HG02571 (cell line): ENCODE results near the gene NUP98.

ENCODE experiments used
- ATAC-seq: cut with Tn5 transposase; IDR thresholded peaks from one replicate; pipeline ENCODE4 v1.9.1; 2021; ENCODE audit warnings: mild to moderate bottlenecking, moderate library complexity; ENCODE audit not compliant: unreplicated experiment

The NUP98 gene

DNA sequence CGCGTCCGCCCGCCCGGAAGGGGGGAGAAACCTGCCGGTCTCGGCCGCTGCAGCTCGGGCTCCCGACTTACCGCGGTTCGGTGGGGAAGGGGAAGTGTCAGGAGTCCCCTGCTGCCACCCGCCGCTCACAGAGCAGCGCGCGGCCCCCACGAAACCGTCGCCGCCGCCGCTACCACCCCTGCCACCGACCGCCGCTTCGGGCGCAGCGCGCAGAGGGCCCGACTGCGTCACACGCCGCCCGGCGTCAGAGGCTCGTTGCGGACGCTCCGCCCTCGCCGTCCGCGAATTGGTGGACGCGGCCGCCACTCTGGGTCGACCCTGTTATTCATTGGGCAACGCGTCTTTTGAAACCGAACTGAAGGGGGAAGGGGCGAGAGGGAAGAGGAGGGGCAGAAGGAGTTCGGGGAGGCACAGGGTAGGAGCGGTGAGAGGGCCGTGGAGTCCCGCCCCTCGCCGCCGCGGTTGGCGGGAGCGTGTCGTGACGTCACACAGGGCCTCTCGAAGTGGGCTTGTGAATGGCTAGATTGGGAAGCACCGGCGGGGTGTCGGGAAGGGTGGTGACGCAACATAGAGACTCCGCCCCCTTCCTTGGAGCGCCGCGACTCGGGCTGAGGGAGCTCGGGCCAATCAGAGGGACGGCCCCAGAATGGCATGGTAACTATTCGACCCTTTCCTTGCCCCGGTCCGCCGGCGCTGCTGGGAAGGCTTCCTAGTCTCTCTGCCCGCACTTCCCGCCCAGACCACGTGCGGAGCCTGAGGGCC lies at the start of gene NUP98:
TSS of gene NUP98 (minus strand) at position 226 of the 762 bp plus-strand sequence. CDS start 15,437 bp downstream, outside the sequence.
- peak; percentile 90 for ATAC-seq

DNA sequence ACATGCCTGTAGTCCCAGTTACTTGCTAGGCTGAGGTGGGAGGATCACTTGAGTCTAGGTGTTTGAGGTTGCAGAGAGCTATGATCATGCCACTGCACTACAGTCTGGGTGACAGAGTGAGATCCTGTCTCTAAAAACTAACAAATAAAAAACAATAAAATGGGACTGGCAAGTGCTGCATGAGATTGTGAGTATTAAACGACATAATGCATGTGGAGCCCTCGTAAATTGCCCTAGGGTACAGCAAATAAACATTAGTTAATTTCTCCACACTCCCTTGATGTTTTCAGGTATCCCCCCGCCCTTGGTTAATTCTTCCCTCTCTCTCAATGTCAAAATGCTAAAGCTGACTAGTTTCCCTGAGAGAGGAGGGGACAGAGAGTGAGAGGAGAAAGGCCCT lies 48.3 kb upstream of the NUP98 start:
- no peak for ATAC-seq

DNA sequence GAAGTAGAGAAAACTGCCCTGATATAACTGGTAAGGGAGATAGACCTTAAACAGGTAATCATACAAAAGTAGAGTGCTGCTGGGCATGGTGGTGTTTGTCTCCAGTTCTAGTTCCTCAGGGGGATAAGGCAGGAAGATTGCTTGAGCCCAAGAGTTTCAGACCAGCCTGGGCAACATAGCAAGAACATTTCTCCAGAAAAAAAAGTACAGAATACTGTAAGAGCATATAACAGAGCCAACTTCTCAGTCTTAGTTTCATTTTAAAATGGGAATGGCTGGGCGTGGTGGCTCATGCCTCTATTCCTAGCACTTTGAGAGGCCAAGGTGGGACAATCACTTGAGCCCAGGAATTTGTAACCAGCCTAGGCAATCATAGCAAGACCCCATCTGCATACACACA lies 47.9 kb upstream of the NUP98 start:
- no peak for ATAC-seq

DNA sequence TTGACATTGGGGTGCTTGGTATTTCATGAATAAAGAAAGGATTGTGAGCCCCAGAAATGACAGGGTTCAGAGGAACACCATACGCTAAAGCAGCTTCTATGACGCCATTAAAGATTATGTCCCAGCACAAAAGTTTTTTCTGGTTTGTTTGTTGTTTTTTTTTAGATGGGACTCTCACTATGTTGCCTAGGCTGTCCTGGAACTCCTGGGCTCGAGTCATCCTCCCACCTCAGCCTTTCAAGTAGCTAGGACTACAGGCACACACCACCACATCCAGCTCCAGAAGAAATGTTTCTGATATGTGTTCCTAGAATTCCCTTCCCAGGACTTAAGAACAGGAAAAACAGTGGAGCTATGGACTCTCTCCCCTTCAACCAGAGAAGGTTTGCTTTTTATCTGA lies 46.0 kb upstream of the NUP98 start:
- no peak for ATAC-seq

DNA sequence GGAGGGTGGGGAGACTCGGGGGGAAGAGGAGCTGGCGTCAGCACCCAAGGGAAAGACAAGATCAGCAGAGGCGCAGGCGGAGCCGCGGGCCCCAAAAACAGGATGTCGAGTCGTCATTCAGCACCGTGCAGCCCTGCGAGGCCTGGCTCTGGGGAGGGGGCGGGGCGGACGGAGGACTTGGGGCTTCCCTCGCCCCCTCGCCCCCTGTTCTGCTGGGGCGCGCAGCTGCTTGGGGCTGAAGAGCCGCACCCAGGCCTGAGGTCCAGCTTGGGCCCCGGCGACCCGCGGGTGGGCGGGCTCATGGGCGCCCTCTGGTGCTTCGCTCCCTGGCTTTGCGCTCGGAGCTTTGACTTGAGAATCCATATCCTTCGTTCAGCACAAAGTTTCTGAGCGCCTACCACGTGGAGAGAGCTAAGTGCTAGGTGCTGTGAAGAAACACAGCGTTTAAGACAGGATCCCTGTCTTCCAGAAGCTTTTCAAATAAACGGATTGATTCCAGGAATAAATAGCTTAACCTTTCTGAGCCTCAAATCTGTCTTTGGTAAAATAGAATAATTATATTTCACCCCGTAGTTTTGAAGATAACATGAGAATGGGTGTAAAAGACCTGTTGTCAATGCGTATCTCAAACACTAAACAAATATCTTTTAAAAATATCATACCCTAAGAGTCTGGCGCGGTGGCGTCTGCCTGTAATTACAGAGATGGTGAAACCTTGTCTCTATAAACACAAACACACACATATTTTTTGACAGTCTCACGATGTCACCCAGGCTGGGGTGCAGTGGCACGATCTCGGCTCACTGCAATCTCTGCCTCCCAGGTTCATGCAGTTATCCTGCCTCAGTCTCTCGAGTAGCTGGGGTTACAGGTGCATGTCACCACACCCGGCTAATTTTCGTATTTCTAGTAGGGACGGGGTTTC lies 44.3 kb upstream of the NUP98 start:
- ATAC-seq: peak; percentile 55

DNA sequence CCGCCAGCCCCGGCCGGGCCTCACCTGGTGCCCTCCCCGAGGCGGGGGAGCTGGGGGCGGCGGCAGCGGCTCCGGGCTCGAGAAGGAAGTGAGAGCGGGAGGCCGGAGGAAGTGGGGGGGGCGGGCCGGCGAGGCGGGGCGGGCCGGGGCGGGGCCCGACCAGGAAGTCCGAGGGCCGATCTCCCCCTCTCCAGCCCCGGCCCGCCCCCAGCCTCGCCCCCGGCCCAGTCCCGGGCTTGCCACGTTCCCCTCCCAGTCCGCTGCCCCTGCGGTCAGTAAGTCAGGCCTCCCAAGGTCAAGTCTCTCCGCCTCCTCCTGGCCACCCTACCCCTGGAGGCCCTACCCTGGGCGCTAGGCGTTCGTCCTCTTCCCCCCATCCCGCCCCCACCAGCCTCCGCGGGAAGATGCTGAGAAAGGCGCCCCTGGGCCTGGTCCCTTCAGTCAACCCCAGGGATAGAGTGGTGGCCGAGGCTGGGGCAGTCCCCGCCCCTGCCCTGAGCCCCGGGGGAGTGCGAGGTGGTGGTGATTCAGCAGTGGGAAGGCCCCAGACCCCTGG lies 43.6 kb upstream of the NUP98 start, which contains the start of gene RHOG:
TSS of gene RHOG (minus strand) at position 90 of the 556 bp plus-strand sequence. CDS start 12,821 bp downstream, outside the sequence.
- ATAC-seq: peak; percentile 49

DNA sequence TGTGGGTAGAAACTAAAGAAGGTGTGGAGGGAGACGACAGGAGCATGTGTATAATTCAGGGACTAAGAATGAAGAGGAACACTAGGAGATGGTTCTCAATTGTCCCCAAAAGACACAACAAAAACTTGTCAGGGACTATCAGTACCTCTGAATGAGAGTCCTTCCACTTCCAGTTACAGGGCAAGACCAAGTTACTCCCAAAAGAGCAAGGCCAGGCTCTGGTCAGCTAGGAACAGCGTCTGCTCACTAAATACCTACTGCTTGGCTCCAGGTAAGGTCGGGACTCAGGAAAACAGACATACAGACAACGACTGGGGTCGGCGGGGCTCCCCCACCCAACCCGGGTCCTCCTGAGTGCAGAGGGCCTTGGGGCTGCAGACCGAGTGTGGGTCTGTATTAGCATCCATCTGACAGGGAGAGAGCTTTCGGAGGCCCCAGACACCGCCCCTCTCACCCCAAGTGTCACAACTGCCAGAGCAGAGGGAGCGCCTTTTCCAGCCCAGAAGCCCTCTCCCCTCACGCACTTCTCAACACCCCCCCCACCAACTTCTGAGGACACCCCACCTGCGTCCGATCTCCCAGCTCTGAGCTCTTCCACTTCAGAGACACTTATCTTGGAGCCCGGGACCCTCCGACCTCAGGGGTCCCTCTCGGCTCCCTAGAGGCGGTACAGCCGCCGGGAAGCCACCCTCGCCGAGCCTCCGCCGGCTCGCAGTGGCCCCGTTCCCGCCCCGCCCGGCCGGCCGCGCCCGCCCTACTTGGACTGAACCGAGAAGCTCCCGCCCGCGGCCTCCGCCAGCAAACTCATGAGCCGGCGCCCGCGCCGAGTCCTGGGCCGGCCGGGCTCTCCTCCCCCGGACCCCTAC lies 42.9 kb upstream of the NUP98 start:
- no peak for ATAC-seq

DNA sequence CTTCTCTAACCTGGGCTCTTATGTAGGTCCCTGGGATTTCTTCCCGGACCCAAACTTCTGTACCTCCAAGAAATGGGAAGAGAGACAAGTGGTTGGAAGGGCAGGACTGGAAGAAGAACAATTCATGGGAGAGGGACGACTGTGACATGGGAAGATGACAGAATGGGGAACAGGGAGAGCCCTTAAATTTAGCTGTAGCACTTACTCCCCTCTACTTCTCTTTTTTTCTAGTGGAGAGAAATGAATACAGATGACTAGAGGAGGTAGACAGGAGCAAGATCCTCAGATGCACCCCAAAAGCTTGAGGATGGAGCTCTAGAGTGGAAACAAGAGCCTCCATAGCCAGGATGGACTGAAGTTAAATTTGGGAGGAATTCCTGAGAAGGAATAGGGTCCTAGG lies 41.1 kb upstream of the NUP98 start:
- no peak for ATAC-seq

DNA sequence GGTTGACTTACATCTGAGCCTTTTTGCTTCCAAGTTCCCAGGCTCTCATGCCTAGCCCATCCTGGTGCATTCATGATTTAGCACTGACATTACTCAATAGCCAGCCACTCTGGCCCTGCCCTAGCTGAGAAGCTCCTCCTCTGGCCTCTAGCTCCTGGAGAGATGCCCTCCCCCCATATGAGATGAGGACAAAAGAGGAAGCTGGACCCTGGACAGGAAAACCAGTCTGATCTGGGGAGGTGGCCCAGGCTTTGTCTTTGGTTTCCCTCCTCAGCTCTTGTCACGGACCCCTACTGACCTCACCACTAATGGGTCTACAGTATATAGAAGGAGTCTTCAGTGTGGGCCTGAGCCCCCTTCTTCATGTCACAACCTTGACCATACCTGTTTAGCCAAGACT lies 40.4 kb upstream of the NUP98 start:
- no peak for ATAC-seq

DNA sequence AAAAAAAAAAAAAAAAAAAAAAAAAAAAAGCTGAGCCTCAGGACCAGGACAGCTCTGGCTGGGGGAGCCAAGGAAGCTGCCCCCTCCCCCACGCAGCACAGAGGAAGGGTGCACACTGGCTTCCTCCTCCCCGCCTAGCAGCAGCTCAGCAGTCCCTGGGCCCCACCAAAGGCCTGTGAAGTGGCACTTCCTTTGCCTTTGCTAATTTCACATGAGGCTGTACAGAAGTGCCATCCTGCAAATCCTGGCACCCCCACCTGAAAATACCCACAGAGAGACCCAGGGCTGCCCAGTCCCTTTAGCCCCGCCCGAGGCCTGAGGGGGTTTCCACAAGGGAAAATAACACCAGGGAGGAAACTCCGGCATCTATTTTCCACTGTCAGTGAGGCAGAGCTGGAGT lies 39.5 kb upstream of the NUP98 start:
- ATAC-seq: no peak

DNA sequence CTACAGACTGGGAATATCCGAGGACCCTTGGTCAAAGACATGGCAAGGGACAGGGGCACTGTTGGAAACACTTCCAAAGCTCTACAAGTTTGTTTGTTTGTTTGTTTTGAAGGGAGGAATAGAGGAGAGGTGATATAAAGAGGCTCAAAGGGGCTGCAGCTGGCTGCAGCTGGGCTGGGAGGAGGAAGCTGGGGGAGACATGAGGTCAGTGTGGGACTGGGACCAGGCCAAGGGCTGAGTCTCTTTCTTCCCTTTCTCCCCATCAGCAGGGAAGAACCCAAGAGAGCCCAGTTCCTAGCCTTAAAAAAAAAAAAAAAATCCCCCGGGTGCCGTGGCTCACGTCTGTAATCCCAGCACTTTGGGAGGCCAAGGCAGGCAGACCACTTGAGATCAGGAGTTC lies 38.4 kb upstream of the NUP98 start:
- no peak for ATAC-seq

DNA sequence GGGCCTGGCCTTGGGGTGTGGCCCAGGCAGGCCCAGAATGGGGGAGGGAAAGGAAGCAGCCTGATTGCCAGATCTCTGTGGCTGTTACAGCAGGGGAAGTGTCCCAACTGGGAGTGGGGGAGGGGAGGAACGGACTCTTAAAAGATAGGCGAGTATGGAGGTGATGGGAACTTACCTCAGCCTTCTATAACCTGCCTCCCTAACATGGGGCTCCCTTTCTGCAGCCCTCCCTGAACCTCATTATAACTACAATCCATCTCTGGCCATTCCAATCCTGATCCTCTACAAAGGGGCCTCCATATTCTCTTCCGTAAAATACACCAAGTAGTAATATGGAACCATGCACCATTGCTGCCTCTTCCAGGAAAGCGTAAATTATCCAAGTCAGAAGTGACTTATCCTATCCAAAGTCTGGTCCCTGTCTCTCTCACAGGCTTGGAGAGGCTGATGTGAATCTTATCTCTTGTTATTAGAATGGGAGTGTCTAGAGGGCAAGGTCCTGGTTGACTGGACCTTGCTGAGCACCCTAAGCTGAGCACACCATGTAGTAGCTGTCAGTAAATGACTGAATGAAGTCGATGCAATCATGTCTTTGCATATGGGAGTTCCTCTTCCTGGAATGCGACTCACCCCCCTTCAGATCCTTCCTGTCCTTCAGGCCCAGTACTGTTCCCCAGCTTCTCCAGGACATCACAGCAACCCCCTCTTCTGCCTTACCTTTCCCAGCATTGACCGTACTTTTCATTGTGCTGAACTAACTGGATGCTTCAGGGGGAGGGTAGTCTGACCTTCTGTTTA lies 37.5 kb upstream of the NUP98 start:
- ATAC-seq: no peak

DNA sequence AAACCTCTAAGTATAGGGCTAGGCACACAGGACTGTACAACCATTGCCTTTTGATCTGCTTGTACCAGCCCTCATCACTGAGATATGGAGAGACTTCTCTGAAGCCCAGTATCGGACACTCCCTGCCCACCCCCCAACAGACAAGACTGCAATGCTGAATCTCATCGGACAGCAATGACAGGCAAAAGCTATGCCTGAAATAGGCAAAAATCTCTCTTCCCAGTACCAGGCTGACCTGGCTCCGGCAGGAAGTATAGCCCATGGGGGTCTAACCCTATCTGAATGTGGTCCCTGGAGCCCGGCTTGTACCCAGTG lies 37.0 kb upstream of the NUP98 start:
- ATAC-seq: no peak

DNA sequence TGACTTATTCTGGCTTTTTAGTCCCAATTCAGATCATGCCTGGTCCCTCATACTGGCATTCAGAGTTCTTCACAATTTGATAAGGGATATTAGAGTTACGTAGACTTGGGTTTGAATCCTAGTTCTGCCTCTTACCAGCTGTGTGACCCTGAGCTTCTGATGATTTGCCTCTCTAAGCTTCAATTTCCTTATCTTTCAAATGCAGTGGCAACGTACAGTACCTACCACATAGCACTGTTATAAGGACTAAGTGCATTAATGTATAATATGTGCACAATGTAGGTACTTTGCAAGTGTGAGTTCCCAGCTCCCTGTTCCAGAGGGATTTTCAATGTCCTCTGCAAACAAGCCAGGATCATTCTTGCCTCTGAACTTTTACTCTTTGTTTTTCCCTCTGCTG lies 36.1 kb upstream of the NUP98 start:
- ATAC-seq: no peak

DNA sequence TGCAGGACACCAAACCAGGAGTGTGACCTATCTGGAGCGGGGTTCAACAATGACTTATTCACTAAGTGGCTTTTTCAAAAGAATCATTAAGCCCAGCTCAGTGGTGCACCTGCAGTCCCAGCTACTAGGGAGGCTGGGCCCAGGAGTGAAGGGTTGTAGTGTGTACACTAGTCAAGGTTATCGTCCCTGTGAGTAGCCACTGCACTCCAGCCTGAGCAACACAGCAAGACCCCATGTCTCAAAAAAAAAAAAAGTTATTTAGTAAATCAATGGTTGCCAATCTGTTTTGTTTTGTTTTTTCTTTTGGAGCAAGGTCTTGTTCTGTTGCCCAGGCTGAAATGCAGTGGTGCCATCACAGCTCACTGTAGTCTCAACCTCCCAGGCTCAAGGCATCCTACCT lies 35.5 kb upstream of the NUP98 start:
- no peak for ATAC-seq

DNA sequence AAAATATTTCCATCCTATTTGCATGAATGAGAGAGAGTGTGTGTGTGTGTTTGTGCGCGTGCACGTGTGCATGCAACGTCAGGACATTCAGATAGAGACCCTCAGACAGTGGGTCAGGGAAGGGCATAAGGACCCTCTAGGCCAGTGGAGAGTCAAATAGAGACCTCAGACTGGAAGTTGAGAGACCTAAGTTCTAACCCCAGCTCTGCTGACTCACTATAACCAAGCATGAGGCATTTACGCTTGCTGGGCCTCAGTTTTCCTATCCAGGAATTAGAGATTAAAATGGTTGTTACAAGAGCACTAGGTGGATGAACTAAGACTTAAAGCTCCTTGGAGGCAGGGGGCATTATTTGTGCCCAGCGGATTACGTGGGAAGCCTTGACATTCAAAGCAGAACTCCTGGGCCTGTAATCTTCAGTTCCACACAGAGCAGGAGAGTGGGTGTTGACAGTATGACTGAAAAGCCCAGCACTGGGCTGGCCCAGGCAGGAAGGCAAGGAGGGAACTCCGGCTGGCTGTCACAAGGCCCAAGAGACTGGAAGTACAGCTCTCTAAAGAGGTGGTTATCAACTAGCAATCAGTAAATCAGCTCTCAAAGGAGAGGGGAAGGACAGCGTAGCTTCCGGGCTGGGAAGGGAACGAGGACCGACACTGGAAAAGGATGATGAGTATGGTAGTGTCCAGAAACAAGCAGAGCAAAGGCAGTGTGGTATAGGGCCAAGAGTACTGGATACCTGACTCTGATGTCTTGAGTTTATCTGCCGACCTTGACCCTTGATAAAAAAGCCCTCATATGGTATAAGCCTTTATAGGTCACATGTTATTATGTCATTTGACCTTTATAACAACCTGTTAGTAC lies 34.3 kb upstream of the NUP98 start:
- ATAC-seq: no peak

DNA sequence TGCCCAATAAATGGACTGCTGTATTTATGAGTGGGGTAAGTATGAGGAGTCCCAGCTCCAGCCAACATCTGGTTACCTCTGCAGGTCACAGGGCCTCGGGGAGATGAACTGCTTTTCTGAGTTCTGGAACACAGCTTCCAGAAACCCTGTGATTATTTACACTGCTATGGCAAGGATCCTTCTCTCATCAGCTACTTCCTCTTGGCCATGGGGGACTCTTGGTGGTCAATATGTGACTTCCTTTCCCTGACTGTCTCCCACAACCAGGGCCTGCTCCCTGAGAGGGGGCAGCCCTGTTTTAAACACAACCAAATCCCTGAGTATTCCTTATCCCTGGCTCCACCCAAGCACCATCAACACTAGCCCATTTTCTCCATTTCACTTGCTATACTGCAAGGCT lies 33.4 kb upstream of the NUP98 start:
- ATAC-seq: no peak

DNA sequence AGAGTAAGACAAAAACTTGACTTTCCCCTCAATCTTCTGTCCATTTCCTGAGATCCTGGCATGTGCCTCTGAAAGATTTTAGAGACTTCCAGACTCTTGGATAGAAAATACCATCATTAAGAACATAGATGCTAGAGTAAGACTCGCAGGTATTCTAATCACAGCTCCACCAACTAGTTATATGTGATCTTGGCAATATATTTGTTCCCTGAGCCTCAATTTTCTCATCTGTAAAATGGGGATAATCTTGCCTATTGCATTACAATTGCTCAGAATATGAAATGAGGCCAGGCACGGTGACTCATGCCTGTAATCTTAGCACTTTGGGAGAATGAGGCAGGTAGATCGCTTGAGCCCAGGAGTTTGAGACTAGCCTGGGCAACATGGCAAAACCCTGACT lies 32.7 kb upstream of the NUP98 start:
- no peak for ATAC-seq
